ENCODE results near the gene MAP3K13. TPM values are rescaled to one million over a fixed set of nuclear protein-coding genes. Genes with fewer than 3 reads are reported as not detected.

MAP3K13 gene
- total RNA-seq, 4 donors from 2014 or later: 17.2 to 42.6 (median 31.9) TPM

- WGBS, 2 donors (ENCODE audit: low coverage in 1 of 2): 94 to 96% methylated on average over 6 to 9 of the region's 9 CpGs
Measured at GRCh38 chr3:185347399-185347798, 15.5 kb upstream of the MAP3K13 start.

GRCh38 chr3:185350841-185351240 lies 12.1 kb upstream of the MAP3K13 start:
- H3K27ac ChIP-seq: no peak overlapping the region
- no peak overlapping the region for H3K4me3 ChIP-seq
- H3K27me3 ChIP-seq: no peaks in the 10 kb centered on the region
- H3K9me3 ChIP-seq: no peaks in the 10 kb centered on the region
- TF ChIP-seq CTCF (IDR thresholded peaks at IDR 0.05) (no peak), POLR2AphosphoS5 (IDR thresholded peaks at IDR 0.05) (no peak), POLR2A (IDR thresholded peaks at IDR 0.05) (no peak), EP300 (IDR thresholded peaks at IDR 0.05; ENCODE audit: low read depth) (no peak)
- intact Hi-C loops (cut with DNase I; ENCODE audit: low total_unique reads): no loop called here
- DNase-seq: no peak
- WGBS, 2 donors (ENCODE audit: low coverage in 1 of 2): 84 to 93% methylated on average over 6 of the region's 6 CpGs
- in situ Hi-C loops (cut with MboI; ENCODE audit: low pct_ligation_motif_present in 1 of 4, low pct_unique_long_range_greater_than_20kb in 1 of 4, low sequenced_read_pairs in 3 of 4): no loop called here
- H3K36me3 ChIP-seq: no peaks in the 10 kb centered on the region
- H3K4me1 ChIP-seq: no peaks in the 10 kb centered on the region

More at GRCh38 chr3:185347399-185347798, 15.5 kb upstream of the MAP3K13 start:
- in situ Hi-C loops (cut with MboI; ENCODE audit: low pct_ligation_motif_present in 1 of 4, low pct_unique_long_range_greater_than_20kb in 1 of 4, low sequenced_read_pairs in 3 of 4): no loop called here
- Histone ChIP-seq H3K27me3 (no peaks in the 10 kb centered on the region), H3K36me3 (no peaks in the 10 kb centered on the region), H3K27ac (no peak overlapping the region), H3K4me3 (no peak overlapping the region), H3K9me3 (no peaks in the 10 kb centered on the region), H3K4me1 (peaks cover 0 to 6% (median 5%) of the 10 kb centered on the region in 4 donors)
- DNase-seq: no peak
- intact Hi-C loops (cut with DNase I; ENCODE audit: low total_unique reads): no loop called here
- no peak for TF ChIP-seq POLR2A (IDR thresholded peaks at IDR 0.05)
- no peak for TF ChIP-seq CTCF (IDR thresholded peaks at IDR 0.05)
- TF ChIP-seq EP300 (IDR thresholded peaks at IDR 0.05; ENCODE audit: low read depth): no peak
- no peak for TF ChIP-seq POLR2AphosphoS5 (IDR thresholded peaks at IDR 0.05)

GRCh38 chr3:185351396-185351795 lies 11.5 kb upstream of the MAP3K13 start:
- intact Hi-C loops (cut with DNase I; ENCODE audit: low total_unique reads) (no loop called here), in situ Hi-C loops (cut with MboI; ENCODE audit: low pct_ligation_motif_present in 1 of 4, low pct_unique_long_range_greater_than_20kb in 1 of 4, low sequenced_read_pairs in 3 of 4) (no loop called here)
- no peaks in the 10 kb centered on the region for H3K27me3 ChIP-seq
- H3K4me1 ChIP-seq: no peaks in the 10 kb centered on the region
- no peaks in the 10 kb centered on the region for H3K9me3 ChIP-seq
- TF ChIP-seq POLR2AphosphoS5 (IDR thresholded peaks at IDR 0.05): no peak
- TF ChIP-seq CTCF (IDR thresholded peaks at IDR 0.05): no peak
- TF ChIP-seq POLR2A (IDR thresholded peaks at IDR 0.05): no peak
- no peak for TF ChIP-seq EP300 (IDR thresholded peaks at IDR 0.05; ENCODE audit: low read depth)
- no peak overlapping the region for H3K4me3 ChIP-seq
- 76 to 83% methylated on average over 2 of the region's 2 CpGs for WGBS, 2 donors (ENCODE audit: low coverage in 1 of 2)
- no peaks in the 10 kb centered on the region for H3K36me3 ChIP-seq
- H3K27ac ChIP-seq: no peak overlapping the region
- DNase-seq: no peak

GRCh38 chr3:185353225-185353624 lies 9.7 kb upstream of the MAP3K13 start:
- intact Hi-C loops (cut with DNase I; ENCODE audit: low total_unique reads): no loop called here
- Histone ChIP-seq H3K4me3 (no peak overlapping the region), H3K36me3 (no peaks in the 10 kb centered on the region), H3K27me3 (no peaks in the 10 kb centered on the region), H3K4me1 (no peaks in the 10 kb centered on the region), H3K27ac (no peak overlapping the region), H3K9me3 (no peaks in the 10 kb centered on the region)
- no peak for DNase-seq
- WGBS, 2 donors (ENCODE audit: low coverage in 1 of 2): 89 to 92% methylated on average over 5 of the region's 5 CpGs
- in situ Hi-C loops (cut with MboI; ENCODE audit: low pct_ligation_motif_present in 1 of 4, low pct_unique_long_range_greater_than_20kb in 1 of 4, low sequenced_read_pairs in 3 of 4): no loop called here
- TF ChIP-seq CTCF (IDR thresholded peaks at IDR 0.05) (no peak), POLR2AphosphoS5 (IDR thresholded peaks at IDR 0.05) (no peak), EP300 (IDR thresholded peaks at IDR 0.05; ENCODE audit: low read depth) (no peak), POLR2A (IDR thresholded peaks at IDR 0.05) (no peak)
